ENCODE measurements around the gene ZNF383. TPM values are rescaled to one million over a fixed set of nuclear protein-coding genes. Genes with fewer than 3 reads are reported as not detected.
"Not testable (repeated sequence)": the region's sequence is repeated elsewhere in the genome, so short reads cannot be mapped to it uniquely, and the experiment has no call there.

Gene ZNF383
- total and polyA plus RNA-seq, 10 of the 15 experiments (the other 5 are each of a cell fraction or from before 2014, with no cell fraction given), result 3.3 to 9.0 (median 5.1) TPM

DNA sequence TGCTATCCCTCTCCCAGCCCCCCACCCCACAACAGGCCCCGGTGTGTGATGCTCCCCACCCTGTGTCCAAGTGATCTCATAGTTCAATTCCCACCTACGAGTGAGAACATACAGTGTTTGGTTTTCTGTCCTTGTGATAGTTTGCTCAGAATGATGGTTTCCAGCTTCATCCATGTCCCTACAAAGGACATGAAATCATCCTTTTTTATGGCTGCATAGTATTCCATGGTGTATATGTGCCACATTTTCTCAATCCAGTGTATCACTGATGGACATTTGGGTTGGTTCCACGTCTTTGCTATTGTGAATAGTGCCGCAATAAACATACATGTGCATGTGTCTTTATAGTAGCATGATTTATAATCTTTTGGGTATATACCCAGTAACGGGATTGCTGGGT is 20.9 kb upstream of the ZNF383 start:
- H3K4me1 ChIP-seq (ENCODE audit: control insufficient read depth, insufficient read depth, low read length); intact Hi-C loops (cut with micrococcal nuclease; ENCODE audit: unreplicated experiment); H3K27me3 ChIP-seq (replicated peaks in 1 of 2; ENCODE audit: control insufficient read depth in 2 of 2, insufficient read depth in 2 of 2, low read length in 1 of 2); ATAC-seq; H3K27ac ChIP-seq (ENCODE audit: control insufficient read depth, insufficient read depth); H3K9me3 ChIP-seq (replicated peaks; ENCODE audit: control insufficient read depth, insufficient read depth, low read length); DNase-seq (ENCODE audit: low read depth, low spot score); H4K20me1 ChIP-seq (ENCODE audit: control insufficient read depth, insufficient read depth); H3K36me3 ChIP-seq (ENCODE audit: control insufficient read depth in 2 of 2, insufficient read depth in 2 of 2, low read length in 1 of 2); H2AFZ ChIP-seq (ENCODE audit: control insufficient read depth, low read depth, low read length); H3K4me2 ChIP-seq (ENCODE audit: control insufficient read depth, insufficient read depth); SMC1A ChIA-PET (ENCODE audit: uncharacterized antibody, unreplicated experiment); H3K79me2 ChIP-seq (ENCODE audit: control insufficient read depth, insufficient read depth, low read length); BruUV-seq (replicated peaks); FAIRE-seq; H3K9ac ChIP-seq (ENCODE audit: control insufficient read depth, insufficient read depth, low read length); H3K4me3 ChIP-seq; POLR2A ChIA-PET; in situ Hi-C loops (cut with MboI); RAD21 ChIA-PET (ENCODE audit: unreplicated experiment); CTCF ChIA-PET: not testable (repeated sequence)
- WGBS (ENCODE audit: insufficient coverage, insufficient replicate concordance, low lambda C conversion rate, missing lambda C conversion rate), result 96% methylated on average over 5 of the region's 5 CpGs

GRCh38 chr19:37197768-37198167 is 20.2 kb upstream of the ZNF383 start:
- H3K27ac ChIP-seq (ENCODE audit: control insufficient read depth, insufficient read depth), result no peak overlapping the region
- no peaks in the 10 kb centered on the region for H3K4me1 ChIP-seq (ENCODE audit: control insufficient read depth, insufficient read depth, low read length)
- no TSS peak for BruUV-seq (replicated peaks)
- H4K20me1 ChIP-seq (ENCODE audit: control insufficient read depth, insufficient read depth), result no peaks in the 10 kb centered on the region
- RAD21 ChIA-PET (ENCODE audit: unreplicated experiment), result no interaction called here
- FAIRE-seq (no peak), ATAC-seq (no peak), DNase-seq (ENCODE audit: low read depth, low spot score) (no peak)
- no peak overlapping the region for H3K9ac ChIP-seq (ENCODE audit: control insufficient read depth, insufficient read depth, low read length)
- in situ Hi-C loops (cut with MboI), result no loop called here
- H3K27me3 ChIP-seq (replicated peaks in 1 of 2; ENCODE audit: control insufficient read depth in 2 of 2, insufficient read depth in 2 of 2, low read length in 1 of 2), result no peaks in the 10 kb centered on the region
- POLR2A ChIA-PET, result no interaction called here
- CTCF ChIA-PET, result interaction anchor here (0.6 kb wide), 1 partner anchor 1437 kb away, joined by 3 read pairs; no protein-coding TSS in a partner anchor
- H3K79me2 ChIP-seq (ENCODE audit: control insufficient read depth, insufficient read depth, low read length), result no peaks in the 10 kb centered on the region
- H3K4me2 ChIP-seq (ENCODE audit: control insufficient read depth, insufficient read depth), result no peak overlapping the region
- no peak overlapping the region for H3K4me3 ChIP-seq
- H3K9me3 ChIP-seq (replicated peaks; ENCODE audit: control insufficient read depth, insufficient read depth, low read length), result no peaks in the 10 kb centered on the region; the same call in 2 of the 3 replicates
- SMC1A ChIA-PET (ENCODE audit: uncharacterized antibody, unreplicated experiment), result no interaction called here
- WGBS (ENCODE audit: insufficient coverage, insufficient replicate concordance, low lambda C conversion rate, missing lambda C conversion rate), result 96% methylated on average over 2 of the region's 2 CpGs
- intact Hi-C loops (cut with micrococcal nuclease; ENCODE audit: unreplicated experiment), result no loop called here
- H3K36me3 ChIP-seq (ENCODE audit: control insufficient read depth in 2 of 2, insufficient read depth in 2 of 2, low read length in 1 of 2), result no peaks in the 10 kb centered on the region
- no peak overlapping the region for H2AFZ ChIP-seq (ENCODE audit: control insufficient read depth, low read depth, low read length)
- TF ChIP-seq ZZZ3 (IDR thresholded peaks at IDR 0.05; ENCODE audit: control insufficient read depth, insufficient read length, low read depth) (no peak), SRF (IDR thresholded peaks at IDR 0.05; ENCODE audit: low read depth in 2 of 2, low read length in 2 of 2) (no peak)
